Measurements from ENCODE around the gene INPP4B. TPM values are rescaled to one million over a fixed set of nuclear protein-coding genes. Genes with fewer than 3 reads are reported as not detected.

INPP4B gene
- total and polyA plus RNA-seq, 2 donors (not counting 1 experiment from before 2014, with no cell fraction given), result 0.03 TPM; not detected in 1

GRCh38 chr4:142316025-142316424 is 530.1 kb downstream of the INPP4B start:
- no peak overlapping the region for H3K4me3 ChIP-seq (ENCODE audit: control extremely low read depth in 1 of 5, extremely low read depth in 1 of 5, insufficient read depth in 1 of 5, low read depth in 2 of 5, low read length in 4 of 5)
- Mint-ChIP-seq H3K9me3 (ENCODE audit: insufficient read depth) (no peaks in the 10 kb centered on the region), H3K4me1 (no peaks in the 10 kb centered on the region), H3K27me3 (no peaks in the 10 kb centered on the region), H3K4me3 (no peak overlapping the region), H3K27ac (no peak overlapping the region)
- H3K4me2 ChIP-seq (replicated peaks; ENCODE audit: low read depth, low read length, poor library complexity, severe bottlenecking), result no peak overlapping the region
- TF ChIP-seq CTCF (IDR thresholded peaks at IDR 0.05), result no peak
- no peak for TF ChIP-seq EZH2 (IDR thresholded peaks at IDR 0.05; ENCODE audit: borderline replicate concordance, insufficient read depth, low read depth, low read length, poor library complexity, severe bottlenecking)
- H3K27ac ChIP-seq (ENCODE audit: low read length in 2 of 2), result no peak overlapping the region
- H4K20me1 ChIP-seq (ENCODE audit: control insufficient read depth, insufficient read depth, low read length, poor library complexity, severe bottlenecking), result no peaks in the 10 kb centered on the region
- CTCF ChIA-PET, result no interaction called here
- H3K4me1 ChIP-seq (ENCODE audit: control insufficient read depth in 2 of 2, insufficient read depth in 2 of 2, low read length in 2 of 2), result no peaks in the 10 kb centered on the region
- no peaks in the 10 kb centered on the region for H3K36me3 ChIP-seq (replicated peaks in 1 of 2; ENCODE audit: control extremely low read depth in 1 of 2, control insufficient read depth in 1 of 2, extremely low read depth in 1 of 2, insufficient read depth in 2 of 2, low read length in 1 of 2)
- intact Hi-C loops (cut with micrococcal nuclease), result no loop called here
- H3K9ac ChIP-seq (ENCODE audit: low read length), result no peak overlapping the region
- POLR2A ChIA-PET, result no interaction called here
- WGBS (ENCODE audit: insufficient coverage), result no CpG with 5 or more reads among the region's 2 CpGs
- no peaks in the 10 kb centered on the region for H3K27me3 ChIP-seq (replicated peaks in 1 of 4; ENCODE audit: control extremely low read depth in 1 of 4, control insufficient read depth in 3 of 4, insufficient read depth in 4 of 4, low read length in 3 of 4)
- H3K9me3 ChIP-seq (ENCODE audit: control extremely low read depth in 1 of 3, control insufficient read depth in 2 of 3, insufficient read depth in 1 of 3, low read length in 2 of 3), result no peaks in the 10 kb centered on the region
- no peak for ATAC-seq (ENCODE audit: low read depth)
- H3K79me2 ChIP-seq (ENCODE audit: control insufficient read depth, insufficient read depth, low read length), result no peaks in the 10 kb centered on the region
- no peak overlapping the region for H2AFZ ChIP-seq (ENCODE audit: insufficient read depth, low read depth, low read length, poor library complexity, severe bottlenecking)
- no peak for DNase-seq

DNA sequence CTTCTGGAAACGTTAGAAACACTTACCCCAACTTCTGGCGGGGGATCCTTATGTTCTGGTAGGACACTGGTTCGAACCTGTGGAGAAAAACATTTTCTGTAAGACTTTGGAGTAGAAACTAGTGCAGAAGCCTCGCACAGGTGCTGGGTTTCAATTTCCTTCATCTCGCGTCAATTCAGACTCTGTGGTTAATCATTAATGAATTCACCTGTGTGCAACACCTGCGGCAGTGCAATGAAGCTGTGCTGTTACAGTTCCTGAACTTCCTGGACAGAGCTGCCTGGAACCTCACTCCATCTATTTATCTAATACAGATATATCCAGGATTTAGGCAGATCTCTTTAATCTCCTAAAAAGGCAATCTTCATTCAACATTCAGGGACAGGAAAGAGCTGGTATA is 531.4 kb downstream of the INPP4B start:
- no peak overlapping the region for H3K4me3 ChIP-seq (ENCODE audit: control extremely low read depth in 1 of 5, extremely low read depth in 1 of 5, insufficient read depth in 1 of 5, low read depth in 2 of 5, low read length in 4 of 5)

More for the DNA sequence above, 531.4 kb downstream of the INPP4B start:
- no peaks in the 10 kb centered on the region for H3K4me1 Mint-ChIP-seq
- H4K20me1 ChIP-seq (ENCODE audit: control insufficient read depth, insufficient read depth, low read length, poor library complexity, severe bottlenecking), result no peaks in the 10 kb centered on the region
- ChIA-PET CTCF (no interaction called here), POLR2A (no interaction called here)
- H3K4me1 ChIP-seq (ENCODE audit: control insufficient read depth in 2 of 2, insufficient read depth in 2 of 2, low read length in 2 of 2), result no peaks in the 10 kb centered on the region
- no peak overlapping the region for H3K27ac ChIP-seq (ENCODE audit: low read length in 2 of 2)
- H3K4me3 Mint-ChIP-seq, result no peak overlapping the region
- H3K79me2 ChIP-seq (ENCODE audit: control insufficient read depth, insufficient read depth, low read length), result no peaks in the 10 kb centered on the region
- intact Hi-C loops (cut with micrococcal nuclease), result no loop called here
- TF ChIP-seq CTCF (IDR thresholded peaks at IDR 0.05) (no peak), EZH2 (IDR thresholded peaks at IDR 0.05; ENCODE audit: borderline replicate concordance, insufficient read depth, low read depth, low read length, poor library complexity, severe bottlenecking) (no peak)
- DNase-seq (no peak), ATAC-seq (ENCODE audit: low read depth) (no peak)
- H3K9me3 ChIP-seq (ENCODE audit: control extremely low read depth in 1 of 3, control insufficient read depth in 2 of 3, insufficient read depth in 1 of 3, low read length in 2 of 3), result no peaks in the 10 kb centered on the region
- H3K4me2 ChIP-seq (replicated peaks; ENCODE audit: low read depth, low read length, poor library complexity, severe bottlenecking), result no peak overlapping the region
- no peak overlapping the region for H3K27ac Mint-ChIP-seq
- no peaks in the 10 kb centered on the region for H3K36me3 ChIP-seq (replicated peaks in 1 of 2; ENCODE audit: control extremely low read depth in 1 of 2, control insufficient read depth in 1 of 2, extremely low read depth in 1 of 2, insufficient read depth in 2 of 2, low read length in 1 of 2)
- no peaks in the 10 kb centered on the region for H3K27me3 ChIP-seq (replicated peaks in 1 of 4; ENCODE audit: control extremely low read depth in 1 of 4, control insufficient read depth in 3 of 4, insufficient read depth in 4 of 4, low read length in 3 of 4)
- no peaks in the 10 kb centered on the region for H3K9me3 Mint-ChIP-seq (ENCODE audit: insufficient read depth)
- H2AFZ ChIP-seq (ENCODE audit: insufficient read depth, low read depth, low read length, poor library complexity, severe bottlenecking), result no peak overlapping the region
- 43% methylated on average over 3 of the region's 7 CpGs for WGBS (ENCODE audit: insufficient coverage)
- no peaks in the 10 kb centered on the region for H3K27me3 Mint-ChIP-seq
- no peak overlapping the region for H3K9ac ChIP-seq (ENCODE audit: low read length)

All from B cell (primary cell).